OCI-LY3 (cell line): ENCODE data around the gene RPS6KA2.

ENCODE experiments used
- H2AFZ ChIP-seq: fragments of 200-600, 300-600 bp; shearing (Covaris generic); 2 replicates; pipeline ENCODE4 v1.6.0; 2014; ENCODE audit warnings: antibody characterized with exemption, low read depth, low read length
- H3K27ac ChIP-seq: fragments of 200-600, 300-600 bp; sonication (generic); 2 replicates; pipeline ENCODE4 v1.5.1; 2014; ENCODE audit warnings: mild to moderate bottlenecking, low read length, moderate library complexity, mixed read lengths
- H3K27me3 ChIP-seq: fragments of 200-600, 300-600 bp; sonication (generic); 2 replicates; pipeline ENCODE4 v1.6.1; 2014; ENCODE audit warnings: low read depth, low read length, mixed read lengths
- H3K36me3 ChIP-seq: fragments of 200-600, 300-600 bp; sonication (generic); replicated peaks from 2 replicates; pipeline ENCODE3; 2014; ENCODE audit warnings: low read depth, low read length, mixed read lengths
- H3K4me1 ChIP-seq: fragments of 300-600, 200-600 bp; sonication (generic); 2 replicates; pipeline ENCODE4 v1.6.1; 2014; ENCODE audit warnings: low read length, mixed read lengths
- H3K4me2 ChIP-seq: fragments of 200-600, 300-600 bp; sonication (generic); 2 replicates; pipeline ENCODE4 v1.6.1; 2014; ENCODE audit warnings: low read length, mixed read lengths
- H3K4me3 ChIP-seq: fragments of 300-600, 200-600 bp; sonication (generic); 2 replicates; pipeline ENCODE4 v1.5.1; 2014; ENCODE audit warnings: antibody characterized with exemption, mild to moderate bottlenecking, low read length, moderate library complexity
- H3K79me2 ChIP-seq: fragments of 300-600, 200-600 bp; shearing (Covaris generic); 2 replicates; pipeline ENCODE4 v1.6.1; 2014; ENCODE audit warnings: mild to moderate bottlenecking, low read length, mixed read lengths
- H3K9ac ChIP-seq: fragments of 300-600, 200-600 bp; shearing (Covaris generic); 2 replicates; pipeline ENCODE4 v1.6.0; 2014; ENCODE audit warnings: mild to moderate bottlenecking, low read length, moderate library complexity
- H3K9me3 ChIP-seq: fragments of 200-600, 300-600 bp; shearing (Covaris generic); 2 replicates; pipeline ENCODE4 v1.6.1; 2014; ENCODE audit warnings: low read length, mixed read lengths; ENCODE audit not compliant: insufficient read depth
- H4K20me1 ChIP-seq: fragments of 200-600, 300-600 bp; sonication (generic); 2 replicates; pipeline ENCODE4 v1.6.1; 2016; ENCODE audit warnings: low read length, mixed read lengths; ENCODE audit not compliant: insufficient read depth
- EZH2phosphoT487 ChIP-seq: fragments of 200-600 bp; shearing (Covaris generic); IDR thresholded peaks from 2 replicates; pipeline ENCODE4 v1.6.1; 2018; ENCODE audit warnings: antibody characterized with exemption, mixed run types, low read depth
- TF ChIP-seq, protein P1 (sequence below): fragments of 200-600, 300-600 bp; sonication (generic); IDR thresholded peaks from 2 replicates; pipeline ENCODE4 v1.5.1; 2014; ENCODE audit warnings: antibody characterized with exemption, low read length, low read depth

Gene RPS6KA2

DNA sequence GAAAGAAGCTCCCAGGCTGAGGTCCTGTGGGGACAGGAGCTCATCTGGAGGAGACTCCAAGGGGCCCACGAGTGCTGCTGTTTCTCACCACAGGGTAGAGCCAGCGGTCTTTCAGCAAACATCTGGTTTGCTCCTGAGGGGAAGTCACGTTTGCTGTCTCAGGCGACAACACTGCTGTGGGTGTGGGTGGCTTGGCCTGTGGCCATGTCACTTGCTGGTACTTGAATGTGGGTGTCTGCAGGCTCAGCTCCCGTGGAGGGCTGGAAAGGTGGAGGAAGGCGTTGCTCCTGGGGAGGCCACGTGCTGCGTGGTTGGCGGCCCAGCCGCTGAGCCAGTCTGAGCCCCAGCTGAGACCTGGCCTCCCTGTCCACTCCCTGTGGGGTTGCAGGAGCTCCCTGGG is 191.5 kb downstream of the RPS6KA2 start:
- H3K36me3 ChIP-seq, result no peaks in the 10 kb centered on the region
- no peak overlapping the region for H3K9ac ChIP-seq
- no peak overlapping the region for H3K4me3 ChIP-seq

DNA sequence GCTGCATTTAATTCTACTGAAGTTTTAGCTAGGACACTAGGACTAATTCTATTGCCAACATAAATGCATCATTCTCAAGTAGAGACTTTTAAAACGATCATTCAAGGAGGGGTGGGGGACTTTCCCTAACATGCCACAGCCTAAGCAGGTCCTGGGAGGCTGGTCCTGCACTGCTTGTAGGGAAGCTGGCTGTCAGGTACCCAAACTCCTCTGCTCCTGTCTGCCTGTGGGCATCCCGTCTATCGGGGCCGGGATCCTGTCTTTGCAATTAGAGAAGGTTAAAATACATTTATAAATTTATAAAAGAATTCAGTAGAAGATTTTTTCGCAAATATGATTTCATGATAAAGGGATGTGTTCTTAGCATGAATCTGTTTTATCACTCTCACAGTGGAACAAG is 192.7 kb downstream of the RPS6KA2 start:
- Histone ChIP-seq H3K9ac (no peak overlapping the region), H3K36me3 (no peaks in the 10 kb centered on the region), H3K4me1 (no peaks in the 10 kb centered on the region), H2AFZ (no peak overlapping the region), H3K79me2 (no peaks in the 10 kb centered on the region), H3K4me2 (no peak overlapping the region), H3K27ac (no peak overlapping the region), H3K4me3 (no peak overlapping the region), H3K27me3 (no peaks in the 10 kb centered on the region), H3K9me3 (no peaks in the 10 kb centered on the region), H4K20me1 (no peaks in the 10 kb centered on the region)
- TF ChIP-seq EZH2phosphoT487, result no peak
- TF ChIP-seq, protein P1, sequence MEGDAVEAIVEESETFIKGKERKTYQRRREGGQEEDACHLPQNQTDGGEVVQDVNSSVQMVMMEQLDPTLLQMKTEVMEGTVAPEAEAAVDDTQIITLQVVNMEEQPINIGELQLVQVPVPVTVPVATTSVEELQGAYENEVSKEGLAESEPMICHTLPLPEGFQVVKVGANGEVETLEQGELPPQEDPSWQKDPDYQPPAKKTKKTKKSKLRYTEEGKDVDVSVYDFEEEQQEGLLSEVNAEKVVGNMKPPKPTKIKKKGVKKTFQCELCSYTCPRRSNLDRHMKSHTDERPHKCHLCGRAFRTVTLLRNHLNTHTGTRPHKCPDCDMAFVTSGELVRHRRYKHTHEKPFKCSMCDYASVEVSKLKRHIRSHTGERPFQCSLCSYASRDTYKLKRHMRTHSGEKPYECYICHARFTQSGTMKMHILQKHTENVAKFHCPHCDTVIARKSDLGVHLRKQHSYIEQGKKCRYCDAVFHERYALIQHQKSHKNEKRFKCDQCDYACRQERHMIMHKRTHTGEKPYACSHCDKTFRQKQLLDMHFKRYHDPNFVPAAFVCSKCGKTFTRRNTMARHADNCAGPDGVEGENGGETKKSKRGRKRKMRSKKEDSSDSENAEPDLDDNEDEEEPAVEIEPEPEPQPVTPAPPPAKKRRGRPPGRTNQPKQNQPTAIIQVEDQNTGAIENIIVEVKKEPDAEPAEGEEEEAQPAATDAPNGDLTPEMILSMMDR, result no peak

More for the DNA sequence above, 191.5 kb downstream of the RPS6KA2 start:
- H3K27me3 ChIP-seq, result no peaks in the 10 kb centered on the region
- H3K9me3 ChIP-seq, result no peaks in the 10 kb centered on the region
- no peaks in the 10 kb centered on the region for H4K20me1 ChIP-seq
- H3K4me1 ChIP-seq, result no peaks in the 10 kb centered on the region
- no peaks in the 10 kb centered on the region for H3K79me2 ChIP-seq
- TF ChIP-seq, protein P1, result no peak
- no peak for TF ChIP-seq EZH2phosphoT487
- no peak overlapping the region for H3K27ac ChIP-seq
- H2AFZ ChIP-seq, result no peak overlapping the region
- no peak overlapping the region for H3K4me2 ChIP-seq

DNA sequence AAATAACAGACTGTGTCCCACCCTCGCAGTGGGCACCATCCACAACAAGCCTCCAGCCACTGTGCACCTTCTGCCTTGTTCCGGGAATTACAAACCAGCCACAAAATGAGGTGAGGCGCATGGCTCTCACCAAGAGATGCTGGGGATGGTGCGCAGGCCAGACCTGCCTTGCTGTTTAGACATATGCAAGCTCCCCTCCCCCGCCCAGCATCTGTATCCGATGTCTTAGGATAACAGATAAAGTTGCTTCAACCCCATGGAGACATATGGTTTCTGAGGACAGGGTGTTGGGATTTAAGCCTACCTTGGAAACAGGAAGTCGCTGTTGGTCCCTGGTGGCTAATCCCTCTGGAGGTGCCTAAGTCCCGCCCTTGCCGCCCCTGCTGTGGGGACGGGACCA is 194.0 kb downstream of the RPS6KA2 start:
- Histone ChIP-seq H3K4me3 (no peak overlapping the region), H3K27ac (no peak overlapping the region), H4K20me1 (no peaks in the 10 kb centered on the region), H3K27me3 (no peaks in the 10 kb centered on the region), H3K36me3 (no peaks in the 10 kb centered on the region), H3K9me3 (no peaks in the 10 kb centered on the region), H3K9ac (no peak overlapping the region), H2AFZ (no peak overlapping the region), H3K4me1 (no peaks in the 10 kb centered on the region), H3K79me2 (no peaks in the 10 kb centered on the region), H3K4me2 (no peak overlapping the region)
- TF ChIP-seq EZH2phosphoT487, result no peak
- TF ChIP-seq, protein P1, result no peak

DNA sequence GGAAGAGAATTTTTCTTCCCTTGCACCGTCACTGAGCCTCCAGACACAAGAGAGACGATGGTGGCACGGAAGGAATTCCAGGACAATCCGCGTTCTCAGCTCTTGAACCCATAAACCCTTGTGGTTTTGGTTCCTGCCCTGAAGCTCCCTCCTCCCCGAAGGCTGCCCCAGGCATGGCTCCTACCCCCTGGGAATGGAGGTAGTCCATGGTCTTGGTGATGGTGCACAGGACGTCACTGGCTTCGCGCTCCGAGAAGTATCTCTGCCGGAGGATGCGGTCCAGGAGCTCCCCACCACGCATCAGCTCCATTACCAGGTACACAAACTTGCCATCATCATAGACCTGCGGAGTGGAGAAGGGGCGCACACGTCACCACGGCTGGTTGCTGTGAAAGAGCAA is 196.8 kb downstream of the RPS6KA2 start:
- H3K79me2 ChIP-seq, result no peaks in the 10 kb centered on the region
- no peak overlapping the region for H3K27ac ChIP-seq
- no peak overlapping the region for H3K4me3 ChIP-seq
- H3K27me3 ChIP-seq, result no peaks in the 10 kb centered on the region
- H3K4me1 ChIP-seq, result no peaks in the 10 kb centered on the region
- TF ChIP-seq, protein P1, result no peak
- no peak for TF ChIP-seq EZH2phosphoT487
- H4K20me1 ChIP-seq, result no peaks in the 10 kb centered on the region
- no peaks in the 10 kb centered on the region for H3K36me3 ChIP-seq
- H3K4me2 ChIP-seq, result no peak overlapping the region
- H2AFZ ChIP-seq, result no peak overlapping the region
- no peaks in the 10 kb centered on the region for H3K9me3 ChIP-seq
- H3K9ac ChIP-seq, result no peak overlapping the region
